B cell (primary cell): Measurements from ENCODE around the gene MORN1. TPM values are rescaled to one million over a fixed set of nuclear protein-coding genes. Genes with fewer than 3 reads are reported as not detected.

ENCODE experiments used
- ATAC-seq: fragments of 200-7000 bp; cut with Tn5 transposase; one replicate; pipeline ENCODE4 v1.10.0; 2021; ENCODE audit warnings: low read depth, mild to moderate bottlenecking, moderate number of reproducible peaks, moderate library complexity
- CTCF ChIA-PET: fragments of 350-600 bp; sonication (Branson Sonifier 250); formaldehyde crosslinking; loops from one replicate; lab custom pipeline; 2021; ENCODE audit warnings: antibody characterized with exemption, inconsistent platforms; lab: Charles Lee
- POLR2A ChIA-PET: fragments of 350-600 bp; sonication (Branson Sonifier 250); formaldehyde crosslinking; loops from one replicate; lab custom pipeline; 2021; ENCODE audit warnings: antibody characterized with exemption; lab: Charles Lee
- DNase-seq: peaks from one replicate; pipeline ENCODE4 v3.0.0; 2013
- H2AFZ ChIP-seq: 2 replicates; pipeline ENCODE4 v1.6.1; 2012; ENCODE audit warnings: mild to moderate bottlenecking, low read depth, low read length; ENCODE audit not compliant: insufficient read depth, poor library complexity, severe bottlenecking
- H3K27ac ChIP-seq, 2 donors: 1 replicate in 1 of 2; 2 replicates in 1 of 2; pipeline ENCODE4 v1.5.1; 2012 to 2013; ENCODE audit warnings: low read length in 2 of 2, mild to moderate bottlenecking in 2 of 2, moderate library complexity in 1 of 2
- H3K27me3 ChIP-seq, 4 experiments: fragments of 200-600 bp in 1 of 4; sonication (generic) in 1 of 4; replicated peaks in 1 of 4; 1 replicate in 2 of 4; 2 replicates in 2 of 4; pipeline versions ENCODE4 v1.6.1 to v1.7.0; 2013 to 2016; ENCODE audit warnings: low read length in 3 of 4, mild to moderate bottlenecking in 2 of 4, mixed read lengths in 1 of 4, moderate library complexity in 1 of 4; ENCODE audit not compliant: insufficient read depth in 4 of 4, control insufficient read depth in 3 of 4; ENCODE audit errors: control extremely low read depth in 1 of 4
- H3K36me3 ChIP-seq, 2 experiments: replicated peaks in 1 of 2; 1 replicate in 1 of 2; 2 replicates in 1 of 2; pipeline versions ENCODE4 v1.6.1 to v1.7.1; 2013; ENCODE audit warnings: low read length in 1 of 2; ENCODE audit not compliant: insufficient read depth in 2 of 2, control insufficient read depth in 1 of 2; ENCODE audit errors: control extremely low read depth in 1 of 2, extremely low read depth in 1 of 2
- H3K4me1 ChIP-seq, 2 donors: fragments of 200-600 bp in 1 of 2; sonication (generic) in 1 of 2; 1 replicate in 1 of 2; 2 replicates in 1 of 2; pipeline versions ENCODE4 v1.5.1 to v1.6.1; 2013 to 2017; ENCODE audit warnings: low read length in 2 of 2; ENCODE audit not compliant: control insufficient read depth in 2 of 2, insufficient read depth in 2 of 2
- H3K4me2 ChIP-seq: replicated peaks from 2 replicates; pipeline ENCODE3; 2012; ENCODE audit warnings: mild to moderate bottlenecking, low read depth, low read length; ENCODE audit not compliant: poor library complexity, severe bottlenecking
- H3K4me3 ChIP-seq, 5 experiments: fragments of 200-600 bp in 1 of 5; sonication (generic) in 1 of 5; 1 replicate in 3 of 5; 2 replicates in 2 of 5; pipeline versions ENCODE4 v1.5.1 to v1.7.0; 2011 to 2016; ENCODE audit warnings: low read length in 4 of 5, mild to moderate bottlenecking in 4 of 5, low read depth in 2 of 5, control low read depth in 1 of 5, moderate library complexity in 1 of 5; ENCODE audit not compliant: insufficient read depth in 1 of 5; ENCODE audit errors: control extremely low read depth in 1 of 5, extremely low read depth in 1 of 5
- H3K79me2 ChIP-seq: fragments of 200-600 bp; sonication (generic); one replicate; pipeline ENCODE4 v1.6.0; 2016; ENCODE audit warnings: low read length; ENCODE audit not compliant: control insufficient read depth, insufficient read depth
- H3K9ac ChIP-seq: fragments of 200-600 bp; sonication (generic); 2 replicates; pipeline ENCODE4 v1.6.1; 2017; ENCODE audit warnings: mild to moderate bottlenecking, low read length, moderate library complexity
- H3K9me3 ChIP-seq, 3 donors: one replicate each; pipeline versions ENCODE4 v1.6.1 to v1.7.1; 2013; ENCODE audit warnings: low read length in 2 of 3; ENCODE audit not compliant: control insufficient read depth in 2 of 3, insufficient read depth in 1 of 3; ENCODE audit errors: control extremely low read depth in 1 of 3
- H4K20me1 ChIP-seq: 2 replicates; pipeline ENCODE4 v1.6.0; 2012; ENCODE audit warnings: mild to moderate bottlenecking, low read length; ENCODE audit not compliant: insufficient read depth, control insufficient read depth, poor library complexity, severe bottlenecking
- H3K27ac Mint-ChIP-seq: one replicate; pipeline ENCODE4 v1.8.0; 2021; ENCODE audit warnings: mixed read lengths
- H3K27me3 Mint-ChIP-seq: one replicate; pipeline ENCODE4 v1.8.0; 2021; ENCODE audit warnings: mixed read lengths
- H3K4me1 Mint-ChIP-seq: one replicate; pipeline ENCODE4 v1.8.0; 2021; ENCODE audit warnings: mixed read lengths
- H3K4me3 Mint-ChIP-seq: one replicate; pipeline ENCODE4 v1.8.0; 2021; ENCODE audit warnings: mixed read lengths
- H3K9me3 Mint-ChIP-seq: one replicate; pipeline ENCODE4 v1.8.0; 2022; ENCODE audit warnings: mixed read lengths; ENCODE audit not compliant: insufficient read depth
- CTCF ChIP-seq: fragments of 200-600 bp; IDR thresholded peaks from one replicate; pipeline ENCODE4 v1.8.0; 2022; ENCODE audit warnings: antibody characterized with exemption, mild to moderate bottlenecking
- EZH2 ChIP-seq: IDR thresholded peaks from 2 replicates; pipeline ENCODE4 v1.6.1; 2012; ENCODE audit warnings: borderline replicate concordance, low read depth, mild to moderate bottlenecking, moderate library complexity, low read length; ENCODE audit not compliant: insufficient read depth, poor library complexity, severe bottlenecking
- WGBS: methylation state at CpG from one replicate; pipeline ENCODE4 v1.1.5; 2013; ENCODE audit warnings: missing lambda C conversion rate; ENCODE audit not compliant: insufficient coverage; 5-methylcytosine and 5-hydroxymethylcytosine counted together
- intact Hi-C: fragments of 100-400 bp; cut with micrococcal nuclease; formaldehyde crosslinking; loops from one replicate; pipeline ENCODE4 v1.10.0; 2022
- polyA plus RNA-seq: library from polyadenylated mRNA; depleted of rRNA; stranded (reverse); fragments of >200 nt; gene quantifications from 2 replicates; pipeline ENCODE4 v1.2.3, GENCODE V29; 2012
- total RNA-seq, 2 donors: library from RNA; stranded (reverse); fragments of 120-200 nt in 1 of 2; gene quantifications; 1 replicate in 1 of 2; 2 replicates in 1 of 2; pipeline versions ENCODE4 v1.2.3 to v1.2.4, GENCODE V29; 2013 to 2022

MORN1 gene
- total and polyA plus RNA-seq, 2 donors (not counting 1 experiment from before 2014, with no cell fraction given) = 10.2 to 32.6 TPM

GRCh38 chr1:2346691-2347408, 44.5 kb downstream of the MORN1 start:
- Histone ChIP-seq H2AFZ (no peak overlapping the region), H3K4me1 (no peaks in the 10 kb centered on the region), H3K9me3 (no peaks in the 10 kb centered on the region), H3K27ac (no peak overlapping the region), H4K20me1 (no peaks in the 10 kb centered on the region), H3K27me3 (no peaks in the 10 kb centered on the region), H3K4me2 (no peak overlapping the region), H3K4me3 (no peak overlapping the region), H3K79me2 (no peaks in the 10 kb centered on the region), H3K9ac (no peak overlapping the region), H3K36me3 (no peaks in the 10 kb centered on the region)
- ATAC-seq (no peak), DNase-seq (no peak)
- intact Hi-C loops = no loop called here
- no peaks in the 10 kb centered on the region for H3K4me1 Mint-ChIP-seq
- no peaks in the 10 kb centered on the region for H3K27me3 Mint-ChIP-seq
- WGBS = 87% methylated on average over 15 of the region's 17 CpGs
- H3K27ac Mint-ChIP-seq = no peak overlapping the region
- ChIA-PET CTCF (no interaction called here), POLR2A (no interaction called here)
- TF ChIP-seq CTCF (no peak), EZH2 (no peak)
- H3K9me3 Mint-ChIP-seq = no peaks in the 10 kb centered on the region
- H3K4me3 Mint-ChIP-seq = no peak overlapping the region

- 87% methylated on average over 24 of the region's 24 CpGs for WGBS
- no peak overlapping the region for H3K4me2 ChIP-seq
- H3K4me1 ChIP-seq = no peaks in the 10 kb centered on the region
- no peaks in the 10 kb centered on the region for H3K4me1 Mint-ChIP-seq
- H3K27me3 Mint-ChIP-seq = no peaks in the 10 kb centered on the region
- H3K36me3 ChIP-seq = no peaks in the 10 kb centered on the region
- H3K27ac ChIP-seq = no peak overlapping the region
- H3K79me2 ChIP-seq = no peaks in the 10 kb centered on the region
- ChIA-PET POLR2A (no interaction called here), CTCF (no interaction called here)
- H3K9ac ChIP-seq = no peak overlapping the region
- no peak for ATAC-seq
- no peak overlapping the region for H3K4me3 ChIP-seq
- TF ChIP-seq CTCF (no peak), EZH2 (no peak)
- DNase-seq = no peak
- H2AFZ ChIP-seq = no peak overlapping the region
- H4K20me1 ChIP-seq = no peaks in the 10 kb centered on the region
- intact Hi-C loops = no loop called here
- H3K9me3 ChIP-seq = peaks cover 0 to 5% (median 0%) of the 10 kb centered on the region in 3 donors
- no peaks in the 10 kb centered on the region for H3K9me3 Mint-ChIP-seq
- no peaks in the 10 kb centered on the region for H3K27me3 ChIP-seq
- H3K4me3 Mint-ChIP-seq = no peak overlapping the region
- no peak overlapping the region for H3K27ac Mint-ChIP-seq
These were observed 45.9 kb downstream of the MORN1 start for GRCh38 chr1:2345297-2346075.
